ENCODE data around the gene CNIH2. TPM values are rescaled to one million over a fixed set of nuclear protein-coding genes. Genes with fewer than 3 reads are reported as not detected.

The CNIH2 gene
- total and polyA plus RNA-seq, 9 of the 15 experiments (the other 6 are each of a cell fraction or from before 2014, with no cell fraction given) = 0.26 to 0.89 (median 0.40) TPM; not detected in 4

GRCh38 chr11:66290330-66290621 lies 12.3 kb downstream of the CNIH2 start:
- no TSS peak for BruUV-seq (replicated peaks)
- FAIRE-seq (no peak), DNase-seq (ENCODE audit: extremely low read depth in 1 of 4, low spot score in 3 of 4) (no peak), ATAC-seq (no peak)
- Histone ChIP-seq H2AFZ (ENCODE audit: low read depth, low read length) (no peak overlapping the region), H4K20me1 (replicated peaks; ENCODE audit: control insufficient read depth, insufficient read depth, low read length) (0 out of 2 replicates have a peak, but pooled peaks cover 8% of the 10 kb centered on the region), H3K27me3 (ENCODE audit: control insufficient read depth in 2 of 2, insufficient read depth in 2 of 2, low read length in 2 of 2) (no peaks in the 10 kb centered on the region), H3K4me2 (ENCODE audit: insufficient read depth, low read length) (peak overlapping the region; percentile 100), H3K79me2 (ENCODE audit: control insufficient read depth, insufficient read depth, low read length) (peaks cover 24% of the 10 kb centered on the region), H3K36me3 (ENCODE audit: control insufficient read depth, insufficient read depth, low read length) (peaks cover 22% of the 10 kb centered on the region; the same call in 2 of the 3 replicates), H3K9ac (ENCODE audit: insufficient read depth in 1 of 2, low read depth in 2 of 2, low read length in 2 of 2) (peak overlapping the region in 1 of 2 experiments; percentile 93; a peak in 1 of 4 replicates), H3K4me3 (peak overlapping the region; percentile 84; the same call in 1 of the 2 replicates), H3K4me1 (replicated peaks in 1 of 2; ENCODE audit: control insufficient read depth in 2 of 2, insufficient read depth in 2 of 2, low read length in 2 of 2) (peaks cover 19 to 58% of the 10 kb centered on the region in 2 experiments), H3K27ac (ENCODE audit: extremely low read depth, low read depth, low read length) (no peak overlapping the region), H3K9me1 (ENCODE audit: control insufficient read depth, insufficient read depth, low read length) (no peaks in the 10 kb centered on the region), H3K9me3 (replicated peaks; ENCODE audit: control insufficient read depth, insufficient read depth, low read depth, low read length) (no peaks in the 10 kb centered on the region)
- ChIA-PET POLR2A (interaction anchor here (0.6 to 1.7 kb wide), 3 partner anchors 8 to 23 kb away, joined by 3 to 16 read pairs (median 4); no protein-coding TSS in a partner anchor), CTCF (ENCODE audit: low intra/inter-chr PET ratio) (interaction anchor here (0.5 kb wide), 1 partner anchor 389 kb away, joined by 4 read pairs; no protein-coding TSS in a partner anchor)
- intact Hi-C loops (cut with micrococcal nuclease) (no loop called here), in situ Hi-C loops (cut with MboI) (no loop called here)
- 17% methylated on average over 2 of the region's 2 CpGs for WGBS (ENCODE audit: insufficient coverage, low coverage, missing lambda C conversion rate)
- TF ChIP-seq RAD21 (CRISPR knock-in tag; conservative IDR thresholded peaks at IDR 0.05 in 1 of 2, IDR thresholded peaks at IDR 0.05 in 1 of 2) = no peak
- TF ChIP-seq ZFP30 (CRISPR knock-in tag; IDR thresholded peaks at IDR 0.05; ENCODE audit: borderline replicate concordance) = no peak
- no peak for TF ChIP-seq MTA2 (IDR thresholded peaks at IDR 0.05; ENCODE audit: low read depth)
- TF ChIP-seq ZBED1 (IDR thresholded peaks at IDR 0.05) = no peak
- TF ChIP-seq KLF1 (tag; IDR thresholded peaks at IDR 0.05) = no peak
- no peak for TF ChIP-seq IRF1 (CRISPR knock-in tag; IDR thresholded peaks at IDR 0.05; ENCODE audit: borderline replicate concordance)
- no peak for TF ChIP-seq MGA (IDR thresholded peaks at IDR 0.05)
- TF ChIP-seq JUND (IDR thresholded peaks at IDR 0.05; ENCODE audit: borderline replicate concordance, low read depth, low read length) = no peak
- TF ChIP-seq JUND (tag; IDR thresholded peaks at IDR 0.05; ENCODE audit: borderline replicate concordance, low read depth, low read length) = no peak

Data from K562 (cell line).